Activated B cell treated with CpG ODN at 0.5 μM for 24 hours (primary cell): Measurements from ENCODE around the gene SLC25A19. TPM values are rescaled to one million over a fixed set of nuclear protein-coding genes. Genes with fewer than 3 reads are reported as not detected.

Experiments used
- ATAC-seq: fragments of 200-7000 bp; cut with Tn5 transposase; one replicate; pipeline ENCODE4 v1.10.0; 2021; ENCODE audit warnings: low read depth, mild to moderate bottlenecking, moderate library complexity
- CTCF ChIA-PET: fragments of 350-600 bp; sonication (Branson Sonifier 250); formaldehyde crosslinking; loops from one replicate; lab custom pipeline; 2021; ENCODE audit warnings: antibody characterized with exemption; lab: Charles Lee
- POLR2A ChIA-PET: fragments of 350-600 bp; sonication (Branson Sonifier 250); formaldehyde crosslinking; loops from one replicate; lab custom pipeline; 2021; ENCODE audit warnings: antibody characterized with exemption; lab: Charles Lee
- DNase-seq: peaks from one replicate; pipeline ENCODE4 v3.0.0; 2022
- H3K27ac Mint-ChIP-seq: one replicate; pipeline ENCODE4 v1.8.0; 2020; ENCODE audit warnings: mixed read lengths
- H3K27me3 Mint-ChIP-seq: one replicate; pipeline ENCODE4 v1.8.0; 2021; ENCODE audit warnings: mixed read lengths
- H3K36me3 Mint-ChIP-seq: one replicate; pipeline ENCODE4 v1.8.0; 2021; ENCODE audit warnings: low read depth, mixed read lengths
- H3K4me1 Mint-ChIP-seq: one replicate; pipeline ENCODE4 v1.8.0; 2021; ENCODE audit warnings: mixed read lengths
- H3K4me3 Mint-ChIP-seq: one replicate; pipeline ENCODE4 v1.8.0; 2020; ENCODE audit warnings: mild to moderate bottlenecking, mixed read lengths
- H3K9me3 Mint-ChIP-seq: one replicate; pipeline ENCODE4 v1.8.0; 2020; ENCODE audit warnings: mixed read lengths
- CTCF ChIP-seq: fragments of 200-600 bp; IDR thresholded peaks from one replicate; pipeline ENCODE4 v1.8.0; 2022; ENCODE audit warnings: antibody characterized with exemption, mild to moderate bottlenecking
- intact Hi-C: fragments of 100-400 bp; cut with micrococcal nuclease; formaldehyde crosslinking; loops from one replicate; pipeline ENCODE4 v1.15.1; 2024
- total RNA-seq: library from RNA; stranded (reverse); gene quantifications from 2 replicates; pipeline ENCODE4 v1.2.3, GENCODE V29; 2022

SLC25A19 gene
- total RNA-seq, 1 donor from 2014 or later = 96.7 TPM

- Mint-ChIP-seq H3K9me3 (no peaks in the 10 kb centered on the region), H3K4me1 (peaks cover 83% of the 10 kb centered on the region), H3K27me3 (no peaks in the 10 kb centered on the region), H3K36me3 (peaks cover 62% of the 10 kb centered on the region), H3K4me3 (peak overlapping the region; percentile 4), H3K27ac (peak overlapping the region; percentile 68)
- ATAC-seq (peak; percentile 50), DNase-seq (no peak)
- CTCF ChIA-PET = interaction anchor here (1.1 kb wide), 1 partner anchor 9 kb away, joined by 5 read pairs; no protein-coding TSS in a partner anchor
- POLR2A ChIA-PET = interaction anchor here (1.2 kb wide), 1 partner anchor 12 kb away, joined by 6 read pairs; no protein-coding TSS in a partner anchor
- intact Hi-C loops = no loop called here
- no peak for TF ChIP-seq CTCF
Measured at GRCh38 chr17:75331671-75332070, 42.4 kb upstream of the SLC25A19 start.

- no peaks in the 10 kb centered on the region for H3K9me3 Mint-ChIP-seq
- TF ChIP-seq CTCF = no peak
- H3K36me3 Mint-ChIP-seq = peaks cover 72% of the 10 kb centered on the region
- ChIA-PET CTCF (interaction anchor here (1.4 kb wide), 1 partner anchor 20 kb away, joined by 3 read pairs; no protein-coding TSS in a partner anchor), POLR2A (interaction anchor here (0.6 to 22.1 kb wide), 10 partner anchors 9 to 78 kb away, joined by 3 to 1048 read pairs (median 7); partner anchors contain the start of genes GRB2 and SLC25A19)
- H3K4me1 Mint-ChIP-seq = peaks cover 86% of the 10 kb centered on the region
- ATAC-seq (no peak), DNase-seq (no peak)
- intact Hi-C loops = loop anchor here (5.0 kb wide), 1 partner anchor 35 kb away; no protein-coding TSS in a partner anchor
- peak overlapping the region; percentile 47 for H3K27ac Mint-ChIP-seq
- no peaks in the 10 kb centered on the region for H3K27me3 Mint-ChIP-seq
- H3K4me3 Mint-ChIP-seq = no peak overlapping the region
Measured at GRCh38 chr17:75327757-75328156, 38.5 kb upstream of the SLC25A19 start.

- ChIA-PET POLR2A (interaction anchor here (0.8 to 22.1 kb wide), 12 partner anchors 10 to 121 kb away, joined by 3 to 1048 read pairs (median 5); partner anchors contain the start of genes GRB2, NUP85 and SLC25A19), CTCF (interaction anchor here (0.7 to 2.7 kb wide), 6 partner anchors 10 to 86 kb away, joined by 3 to 9 read pairs (median 4); partner anchors contain the start of gene SLC25A19)
- intact Hi-C loops = loop anchor here (5.0 kb wide), 1 partner anchor 36 kb away; no protein-coding TSS in a partner anchor
- Mint-ChIP-seq H3K27me3 (no peaks in the 10 kb centered on the region), H3K36me3 (peaks cover 70% of the 10 kb centered on the region), H3K4me3 (peak overlapping the region; percentile 57), H3K9me3 (no peaks in the 10 kb centered on the region), H3K27ac (peak overlapping the region; percentile 88), H3K4me1 (peaks cover 82% of the 10 kb centered on the region)
- ATAC-seq = no peak
- no peak for DNase-seq
- TF ChIP-seq CTCF = no peak
Measured at GRCh38 chr17:75326226-75326848, 37.1 kb upstream of the SLC25A19 start.

- DNase-seq = no peak
- H3K27ac Mint-ChIP-seq = peak overlapping the region; percentile 88
- no peaks in the 10 kb centered on the region for H3K9me3 Mint-ChIP-seq
- ATAC-seq = no peak
- no peak for TF ChIP-seq CTCF
- intact Hi-C loops = loop anchor here (5.0 kb wide), 1 partner anchor 36 kb away; no protein-coding TSS in a partner anchor
- H3K27me3 Mint-ChIP-seq = no peaks in the 10 kb centered on the region
- peaks cover 82% of the 10 kb centered on the region for H3K4me1 Mint-ChIP-seq
- CTCF ChIA-PET = interaction anchor here (0.6 to 2.7 kb wide), 6 partner anchors 10 to 87 kb away, joined by 3 to 9 read pairs (median 6); partner anchors contain the start of gene SLC25A19
- peaks cover 69% of the 10 kb centered on the region for H3K36me3 Mint-ChIP-seq
- H3K4me3 Mint-ChIP-seq = peak overlapping the region; percentile 57
- POLR2A ChIA-PET = interaction anchor here (0.6 to 22.1 kb wide), 12 partner anchors 10 to 120 kb away, joined by 3 to 1048 read pairs (median 4); partner anchors contain the start of genes GRB2, NUP85 and SLC25A19
Measured at GRCh38 chr17:75325827-75326225, 36.6 kb upstream of the SLC25A19 start.

- DNase-seq (no peak), ATAC-seq (no peak)
- H3K4me3 Mint-ChIP-seq = peak overlapping the region; percentile 38
- H3K4me1 Mint-ChIP-seq = peaks cover 82% of the 10 kb centered on the region
- no peak for TF ChIP-seq CTCF
- intact Hi-C loops = loop anchor here (5.0 kb wide), 1 partner anchor 37 kb away; no protein-coding TSS in a partner anchor
- no peaks in the 10 kb centered on the region for H3K9me3 Mint-ChIP-seq
- ChIA-PET POLR2A (interaction anchor here (0.6 to 22.1 kb wide), 12 partner anchors 11 to 120 kb away, joined by 3 to 1048 read pairs (median 4); partner anchors contain the start of genes GRB2, NUP85 and SLC25A19), CTCF (interaction anchor here (0.6 to 2.7 kb wide), 4 partner anchors 20 to 87 kb away, joined by 3 to 9 read pairs (median 7); no protein-coding TSS in a partner anchor)
- peak overlapping the region; percentile 88 for H3K27ac Mint-ChIP-seq
- no peaks in the 10 kb centered on the region for H3K27me3 Mint-ChIP-seq
- H3K36me3 Mint-ChIP-seq = peaks cover 69% of the 10 kb centered on the region
Measured at GRCh38 chr17:75325348-75325747, 36.1 kb upstream of the SLC25A19 start.
